BJ (cell line): Measurements from ENCODE around the gene SUN1. TPM values are rescaled to one million over a fixed set of nuclear protein-coding genes. Genes with fewer than 3 reads are reported as not detected.

Source experiments
- CTCF ChIA-PET: fragments of 350-600 bp; formaldehyde crosslinking; extraction: SDS; loops from one replicate; lab custom pipeline; 2021; ENCODE audit warnings: antibody characterized with exemption, inconsistent platforms; lab: Yijun Ruan, JAX
- POLR2A ChIA-PET: fragments of 300-600 bp; sonication (Branson Sonifier 250); formaldehyde crosslinking; extraction: SDS; loops from one replicate; lab custom pipeline; 2021; ENCODE audit warnings: antibody characterized with exemption; lab: Charles Lee
- DNase-seq: peaks from one replicate; pipeline ENCODE4 v3.0.0-alpha.2; 2011; ENCODE audit warnings: low read depth
- H3K27me3 ChIP-seq: 2 replicates; pipeline ENCODE4 v1.6.0; 2011; ENCODE audit warnings: low read length; ENCODE audit not compliant: control insufficient read depth, insufficient read depth
- H3K36me3 ChIP-seq: 2 replicates; pipeline ENCODE4 v1.5.1; 2011; ENCODE audit warnings: low read length; ENCODE audit not compliant: control insufficient read depth, insufficient read depth
- H3K4me3 ChIP-seq: 2 replicates; pipeline ENCODE4 v1.5.1; 2011; ENCODE audit warnings: low read depth, mild to moderate bottlenecking, control low read depth, low read length
- polyA plus RNA-seq: library from polyadenylated mRNA; depleted of rRNA; stranded (reverse); fragments of >200 nt; gene quantifications from 2 replicates; pipeline ENCODE4 v1.2.3, GENCODE V29; 2011
- TF ChIP-seq, protein P1 (sequence below): IDR thresholded peaks from 2 replicates; pipeline ENCODE4 v1.5.1; 2011; ENCODE audit warnings: low read depth, mild to moderate bottlenecking, control low read depth, inconsistent platforms, low read length, moderate library complexity; ENCODE audit not compliant: insufficient read depth

SUN1 gene
- polyA plus RNA-seq, 1 experiment = 222 TPM

DNA sequence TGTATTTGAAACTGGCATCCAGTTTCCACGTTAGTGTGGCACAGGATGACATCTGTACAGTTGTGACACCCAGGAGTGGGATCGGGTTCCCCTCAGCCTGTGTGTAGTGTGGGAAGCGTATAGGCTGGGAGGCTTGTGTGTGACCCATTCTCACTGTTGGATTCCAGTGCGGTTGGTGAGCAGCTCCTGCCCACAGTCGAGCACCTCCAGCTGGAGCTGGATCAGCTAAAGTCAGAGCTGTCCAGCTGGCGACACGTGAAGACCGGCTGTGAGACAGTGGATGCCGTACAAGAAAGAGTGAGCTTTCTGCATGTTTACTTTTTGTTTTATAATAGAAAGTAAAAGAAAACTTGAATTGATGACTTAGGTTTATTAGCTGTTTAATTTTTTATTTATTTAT is 25.4 kb downstream of the SUN1 start:
- TF ChIP-seq, protein P1, sequence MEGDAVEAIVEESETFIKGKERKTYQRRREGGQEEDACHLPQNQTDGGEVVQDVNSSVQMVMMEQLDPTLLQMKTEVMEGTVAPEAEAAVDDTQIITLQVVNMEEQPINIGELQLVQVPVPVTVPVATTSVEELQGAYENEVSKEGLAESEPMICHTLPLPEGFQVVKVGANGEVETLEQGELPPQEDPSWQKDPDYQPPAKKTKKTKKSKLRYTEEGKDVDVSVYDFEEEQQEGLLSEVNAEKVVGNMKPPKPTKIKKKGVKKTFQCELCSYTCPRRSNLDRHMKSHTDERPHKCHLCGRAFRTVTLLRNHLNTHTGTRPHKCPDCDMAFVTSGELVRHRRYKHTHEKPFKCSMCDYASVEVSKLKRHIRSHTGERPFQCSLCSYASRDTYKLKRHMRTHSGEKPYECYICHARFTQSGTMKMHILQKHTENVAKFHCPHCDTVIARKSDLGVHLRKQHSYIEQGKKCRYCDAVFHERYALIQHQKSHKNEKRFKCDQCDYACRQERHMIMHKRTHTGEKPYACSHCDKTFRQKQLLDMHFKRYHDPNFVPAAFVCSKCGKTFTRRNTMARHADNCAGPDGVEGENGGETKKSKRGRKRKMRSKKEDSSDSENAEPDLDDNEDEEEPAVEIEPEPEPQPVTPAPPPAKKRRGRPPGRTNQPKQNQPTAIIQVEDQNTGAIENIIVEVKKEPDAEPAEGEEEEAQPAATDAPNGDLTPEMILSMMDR = no peak
- no peaks in the 10 kb centered on the region for H3K27me3 ChIP-seq
- peaks cover 56% of the 10 kb centered on the region for H3K36me3 ChIP-seq
- H3K4me3 ChIP-seq = no peak overlapping the region
- DNase-seq = no peak
- ChIA-PET POLR2A (no interaction called here), CTCF (interaction anchor here (1.0 to 1.8 kb wide), 6 partner anchors 12 to 71 kb away, joined by 3 to 7 read pairs (median 3); no protein-coding TSS in a partner anchor)

DNA sequence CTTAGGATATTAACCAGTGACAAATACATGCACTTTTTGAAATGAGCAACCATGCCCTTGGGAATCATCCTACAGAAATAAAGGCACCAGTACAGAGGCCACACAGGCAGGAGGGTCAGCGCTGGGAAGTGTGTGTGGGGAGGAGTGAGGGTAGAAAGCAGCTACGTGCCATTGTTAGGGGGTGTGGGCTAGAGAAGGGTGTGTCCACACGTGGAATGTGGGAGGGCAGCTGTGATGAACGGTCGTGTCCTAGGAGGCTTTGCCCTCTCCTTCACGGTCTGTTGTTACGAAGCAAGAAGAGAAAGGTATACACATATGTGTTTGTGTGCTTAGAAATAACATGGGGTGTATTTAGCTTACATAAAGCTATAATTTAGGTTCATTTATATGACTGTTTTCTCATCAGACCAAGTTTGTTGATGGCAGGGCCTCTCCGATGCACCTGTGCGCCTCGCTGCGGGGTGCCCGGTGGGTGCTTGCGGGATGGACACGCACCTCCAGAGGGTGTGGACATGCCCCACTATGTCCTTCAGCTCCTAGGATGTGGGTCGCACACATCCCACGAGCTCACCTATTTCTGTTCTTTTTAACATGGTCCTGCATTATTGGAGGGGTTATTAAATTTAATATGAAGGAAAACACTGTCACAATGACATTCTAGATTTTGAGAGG is 27.2 kb downstream of the SUN1 start:
- POLR2A ChIA-PET = no interaction called here
- CTCF ChIA-PET = interaction anchor here (1.1 to 2.3 kb wide), 2 partner anchors 13 to 17 kb away, joined by 7 to 9 read pairs; no protein-coding TSS in a partner anchor
- TF ChIP-seq, protein P1 = no peak
- H3K4me3 ChIP-seq = no peak overlapping the region
- DNase-seq = no peak
- no peaks in the 10 kb centered on the region for H3K27me3 ChIP-seq
- peaks cover 46% of the 10 kb centered on the region for H3K36me3 ChIP-seq

DNA sequence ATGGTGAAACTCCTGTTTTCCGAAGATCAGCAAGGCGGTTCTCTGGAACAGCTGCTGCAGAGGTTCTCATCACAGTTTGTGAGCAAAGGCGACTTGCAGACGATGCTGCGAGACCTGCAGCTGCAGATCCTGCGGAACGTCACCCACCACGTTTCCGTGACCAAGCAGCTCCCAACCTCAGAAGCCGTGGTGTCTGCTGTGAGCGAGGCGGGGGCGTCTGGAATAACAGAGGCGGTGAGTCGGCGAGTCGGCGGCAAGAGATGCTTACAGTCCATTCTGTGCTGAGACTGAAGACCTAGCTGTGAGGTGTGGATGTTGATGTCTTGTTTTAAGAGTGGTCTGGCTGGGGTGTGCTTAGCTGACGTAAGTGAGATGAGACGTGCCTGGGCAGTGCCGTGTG is 27.9 kb downstream of the SUN1 start:
- TF ChIP-seq, protein P1 = no peak
- POLR2A ChIA-PET = no interaction called here
- DNase-seq = no peak
- Histone ChIP-seq H3K27me3 (no peaks in the 10 kb centered on the region), H3K36me3 (peaks cover 43% of the 10 kb centered on the region), H3K4me3 (no peak overlapping the region)
- CTCF ChIA-PET = interaction anchor here (1.1 to 2.3 kb wide), 2 partner anchors 13 to 18 kb away, joined by 7 to 9 read pairs; no protein-coding TSS in a partner anchor

DNA sequence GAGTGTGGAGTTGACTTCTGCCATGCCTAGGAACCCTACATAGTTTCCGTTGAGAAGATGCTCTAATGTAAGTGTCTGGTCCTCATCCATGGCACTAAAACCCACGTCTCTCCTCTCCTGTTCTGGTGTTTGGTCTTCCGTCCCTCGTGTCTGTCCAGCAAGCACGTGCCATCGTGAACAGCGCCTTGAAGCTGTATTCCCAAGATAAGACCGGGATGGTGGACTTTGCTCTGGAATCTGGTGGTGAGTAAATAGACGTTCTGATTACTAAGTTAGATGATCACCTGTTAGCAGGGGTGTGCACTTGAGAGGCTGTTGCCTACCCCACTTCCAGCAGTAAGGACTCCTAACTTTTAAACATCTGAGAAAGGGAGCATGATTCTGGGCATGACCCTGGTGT is 28.9 kb downstream of the SUN1 start:
- H3K36me3 ChIP-seq = peaks cover 38% of the 10 kb centered on the region
- POLR2A ChIA-PET = no interaction called here

DNA sequence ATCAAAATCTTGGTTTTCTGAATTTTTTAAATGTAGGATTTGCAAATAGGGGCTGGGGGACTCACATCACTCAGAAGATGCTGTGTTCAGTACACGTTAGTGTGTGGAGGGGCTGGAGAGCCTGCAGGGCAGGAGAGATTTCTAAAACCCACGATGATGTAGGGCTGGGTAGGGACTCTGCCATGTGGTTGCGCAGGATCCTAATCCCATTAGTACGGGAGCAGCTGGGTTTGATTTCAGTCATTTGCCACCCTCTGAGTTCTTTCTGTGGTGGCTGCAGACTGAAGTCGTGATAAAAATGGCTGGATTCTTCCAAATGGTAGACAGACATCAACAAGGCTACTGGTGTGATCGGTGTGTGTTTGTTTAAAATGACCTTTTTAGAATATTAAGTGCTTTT is 29.9 kb downstream of the SUN1 start:
- DNase-seq = no peak
- Histone ChIP-seq H3K4me3 (no peak overlapping the region), H3K27me3 (no peaks in the 10 kb centered on the region), H3K36me3 (peaks cover 32% of the 10 kb centered on the region)
- ChIA-PET CTCF (interaction anchor here (1.2 to 1.8 kb wide), 3 partner anchors 11 to 87 kb away, joined by 3 to 5 read pairs (median 4); no protein-coding TSS in a partner anchor), POLR2A (no interaction called here)
- TF ChIP-seq, protein P1 = no peak

More for the DNA sequence above, 28.9 kb downstream of the SUN1 start:
- TF ChIP-seq, protein P1 = no peak
- no peak for DNase-seq
- Histone ChIP-seq H3K27me3 (no peaks in the 10 kb centered on the region), H3K4me3 (no peak overlapping the region)
- CTCF ChIA-PET = interaction anchor here (2.3 kb wide), 1 partner anchor 12 kb away, joined by 9 read pairs; no protein-coding TSS in a partner anchor
